22Rv1 (cell line): ENCODE data around the gene GCKR.

Source experiments
- CTCF ChIP-seq: fragments of 450-650 bp; IDR thresholded peaks from 2 replicates; pipeline ENCODE4 v1.5.1; 2017; ENCODE audit warnings: mild to moderate bottlenecking
- ZFX ChIP-seq: fragments of 450-650 bp; IDR thresholded peaks from 2 replicates; pipeline ENCODE4 v1.6.1; 2017; ENCODE audit warnings: antibody characterized with exemption, borderline replicate concordance

- no peak for TF ChIP-seq CTCF
- TF ChIP-seq ZFX: no peak
Measured at GRCh38 chr2:27485496-27485895, 11.1 kb upstream of the GCKR start.
